Non-pigmented ciliary epithelial cell (primary cell): ENCODE measurements around the gene DDX25.
"Not testable (repeated sequence)": the region's sequence is repeated elsewhere in the genome, so short reads cannot be mapped to it uniquely, and the experiment has no call there.

Experiments
- DNase-seq: peaks from one replicate; pipeline ENCODE4 v3.0.0-alpha.2; 2010; ENCODE audit warnings: low read depth

Gene DDX25

GRCh38 chr11:125904678-125905077 is 370 bp downstream of the DDX25 start:
- DNase-seq: no peak

DNA sequence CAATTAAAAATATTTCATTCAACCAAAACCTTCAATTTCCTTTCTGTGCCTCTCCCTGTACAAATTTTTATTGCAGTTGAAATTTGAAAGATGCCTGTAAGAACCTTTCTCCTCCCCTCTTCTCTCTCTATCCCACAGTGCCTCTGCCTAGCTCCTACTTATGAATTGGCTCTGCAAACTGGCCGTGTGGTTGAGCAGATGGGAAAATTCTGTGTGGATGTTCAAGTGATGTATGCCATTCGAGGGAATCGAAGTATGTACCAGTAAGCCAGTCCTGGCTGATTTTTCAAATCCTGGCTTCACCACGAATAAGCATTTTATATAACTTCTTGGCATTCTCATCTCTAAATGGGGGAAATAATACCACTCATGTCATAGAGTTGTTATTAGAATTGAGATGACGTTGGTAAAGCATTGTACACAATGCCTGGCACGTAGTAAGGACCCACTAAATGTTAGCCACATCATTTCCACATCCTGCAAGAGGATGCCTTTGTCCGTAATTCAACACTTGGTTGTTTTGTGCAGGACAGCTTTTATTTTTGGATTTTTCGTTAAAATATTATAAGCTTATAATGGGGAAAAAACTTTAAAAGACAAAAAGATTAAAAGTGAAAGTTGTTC is 6.0 kb downstream of the DDX25 start:
- no peak for DNase-seq

GRCh38 chr11:125914601-125915000 is 10.3 kb downstream of the DDX25 start:
- not testable (repeated sequence) for DNase-seq

DNA sequence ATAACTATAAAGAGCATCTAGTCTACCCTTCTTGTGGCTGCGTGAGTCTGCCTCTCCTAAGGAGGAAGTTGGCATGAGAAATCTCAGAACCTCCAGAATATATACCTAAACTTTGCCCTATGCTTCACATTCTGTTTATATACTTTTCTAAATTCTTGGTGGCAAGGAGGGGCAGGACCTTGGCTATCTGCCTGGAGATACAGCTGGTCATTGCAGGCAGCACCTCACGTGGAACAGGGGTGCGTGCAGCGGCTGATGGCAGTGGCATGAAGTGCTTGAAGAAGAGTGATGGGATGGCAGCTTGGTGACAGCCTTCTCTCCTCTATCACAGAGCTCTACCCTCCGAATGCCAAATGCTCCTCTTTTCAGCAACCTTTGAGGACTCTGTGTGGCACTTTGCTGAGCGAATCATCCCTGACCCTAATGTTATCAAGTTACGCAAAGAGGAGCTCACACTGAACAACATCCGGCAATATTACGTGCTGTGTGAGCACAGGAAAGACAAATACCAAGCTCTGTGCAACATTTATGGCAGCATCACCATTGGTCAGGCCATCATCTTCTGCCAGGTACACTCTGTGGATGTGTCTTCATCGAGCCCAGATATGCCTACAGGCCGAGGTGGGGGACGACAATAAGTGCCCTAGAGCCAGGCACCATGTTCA is 12.5 kb downstream of the DDX25 start:
- no peak for DNase-seq

GRCh38 chr11:125918140-125918840 is 14.0 kb downstream of the DDX25 start:
- no peak for DNase-seq

GRCh38 chr11:125921042-125921441 is 16.7 kb downstream of the DDX25 start:
- no peak for DNase-seq

GRCh38 chr11:125922156-125922555 is 17.8 kb downstream of the DDX25 start:
- DNase-seq: no peak

DNA sequence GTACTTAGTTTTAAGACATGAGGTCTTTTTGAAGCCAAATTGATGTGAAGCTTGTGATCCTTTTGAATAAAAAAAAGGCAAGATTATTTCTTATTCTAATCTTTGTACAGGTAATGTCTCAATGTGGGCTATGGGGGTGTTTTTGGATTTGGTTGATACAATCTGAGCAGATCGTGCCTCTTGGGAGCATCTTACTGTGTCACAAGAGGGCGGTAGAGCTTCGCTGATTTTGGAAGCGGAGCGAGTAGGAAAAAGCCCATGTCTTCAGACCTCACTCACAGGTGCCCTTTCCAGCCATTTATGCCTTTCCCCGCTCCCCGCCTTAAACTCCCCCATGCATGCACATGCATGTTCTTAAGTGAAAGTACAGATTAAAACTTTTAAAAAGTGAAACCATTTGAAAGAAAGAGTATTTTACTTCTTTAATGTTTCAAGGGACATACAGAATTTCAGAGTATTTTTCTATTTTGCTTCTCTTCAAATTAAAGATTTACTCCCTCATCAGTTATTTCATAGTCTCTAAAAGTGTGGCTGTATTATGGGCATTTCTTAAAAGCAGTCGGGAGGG is 18.8 kb downstream of the DDX25 start:
- DNase-seq: peak; percentile 32

GRCh38 chr11:125923633-125924032 is 19.3 kb downstream of the DDX25 start:
- no peak for DNase-seq

DNA sequence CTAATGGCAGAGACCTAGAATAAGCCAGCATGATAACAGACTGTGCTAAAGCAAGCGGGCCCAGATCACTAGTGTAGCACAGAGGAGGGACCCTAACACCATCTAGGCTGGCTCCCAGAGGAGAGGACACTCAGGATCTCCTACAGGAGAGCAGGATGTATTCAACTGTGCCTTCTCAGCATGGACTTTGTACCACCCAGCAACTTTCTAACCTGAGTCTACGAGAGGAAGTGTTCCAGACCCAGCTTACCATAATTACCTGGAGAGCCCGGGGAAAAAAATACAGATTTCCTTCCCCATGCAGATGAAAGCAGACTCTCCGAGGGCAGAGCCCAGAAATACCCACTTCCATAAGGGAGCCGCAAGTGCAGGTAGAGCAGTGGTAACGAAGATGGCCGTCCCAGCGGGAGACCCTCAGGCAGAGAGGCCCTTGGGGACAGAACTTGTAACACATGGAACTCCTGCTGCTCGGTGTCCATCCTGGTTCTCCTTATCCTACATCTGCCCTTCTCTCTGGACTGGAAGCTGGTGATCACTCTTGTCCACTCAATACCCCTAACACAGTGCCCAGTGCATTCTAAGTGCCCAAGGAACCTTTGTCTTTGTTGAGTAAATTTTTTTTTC is 20.2 kb downstream of the DDX25 start:
- DNase-seq: no peak

- DNase-seq: no peak
Observed at GRCh38 chr11:125925247-125925740, 21.0 kb downstream of the DDX25 start.

GRCh38 chr11:125925804-125926203 is 21.5 kb downstream of the DDX25 start:
- DNase-seq: no peak

GRCh38 chr11:125926682-125927081 is 22.4 kb downstream of the DDX25 start:
- DNase-seq: no peak

DNA sequence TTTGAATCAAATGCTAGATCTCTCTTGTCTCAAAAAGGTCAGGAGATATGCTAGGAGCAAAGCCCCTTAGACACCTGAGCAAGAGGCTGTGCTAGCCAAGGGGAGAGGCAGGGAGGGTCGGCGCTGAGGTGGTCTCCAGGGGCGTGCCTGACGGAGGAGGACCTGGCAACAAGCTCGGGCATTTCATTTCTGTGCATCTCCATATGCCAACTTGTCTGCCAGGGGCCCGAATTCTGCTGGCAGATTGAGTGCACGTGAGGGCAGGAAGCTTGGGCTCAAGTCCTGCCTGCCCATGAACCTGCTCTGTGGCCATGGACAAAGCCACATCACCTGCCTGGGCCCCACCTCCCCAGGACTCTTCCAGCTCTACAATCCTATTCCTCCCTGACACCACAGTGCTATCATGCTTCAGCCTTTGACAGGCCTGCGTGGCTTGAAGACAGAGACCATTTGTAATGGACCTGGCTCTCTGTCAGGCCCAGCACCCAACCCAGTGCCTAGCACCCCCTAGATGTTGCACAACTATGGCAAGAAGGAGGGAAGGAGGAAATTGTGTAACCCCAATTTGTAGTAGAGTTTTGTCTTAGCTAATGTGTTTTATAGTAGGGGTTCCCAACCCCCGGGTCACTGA is 25.3 kb downstream of the DDX25 start:
- no peak for DNase-seq

DNA sequence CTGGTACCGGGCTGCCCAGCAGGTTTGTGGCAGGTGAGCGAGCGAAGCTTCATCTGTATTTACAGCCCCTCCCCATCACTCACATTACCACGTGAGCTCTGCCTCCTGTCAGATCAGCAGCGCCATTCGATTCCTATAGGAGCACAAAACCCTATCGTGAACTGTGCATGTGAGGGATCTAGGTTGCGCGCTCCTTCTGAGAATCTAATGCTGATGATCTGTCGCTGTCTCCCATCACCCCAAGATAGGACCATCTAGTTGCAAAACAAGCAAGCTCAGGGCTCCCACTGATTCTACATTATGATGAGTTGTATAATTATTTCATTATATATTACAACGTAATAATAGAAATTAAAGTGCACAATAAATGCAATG is 25.8 kb downstream of the DDX25 start:
- no peak for DNase-seq

- DNase-seq: no peak
Observed at GRCh38 chr11:125931116-125931515, 26.8 kb downstream of the DDX25 start.

DNA sequence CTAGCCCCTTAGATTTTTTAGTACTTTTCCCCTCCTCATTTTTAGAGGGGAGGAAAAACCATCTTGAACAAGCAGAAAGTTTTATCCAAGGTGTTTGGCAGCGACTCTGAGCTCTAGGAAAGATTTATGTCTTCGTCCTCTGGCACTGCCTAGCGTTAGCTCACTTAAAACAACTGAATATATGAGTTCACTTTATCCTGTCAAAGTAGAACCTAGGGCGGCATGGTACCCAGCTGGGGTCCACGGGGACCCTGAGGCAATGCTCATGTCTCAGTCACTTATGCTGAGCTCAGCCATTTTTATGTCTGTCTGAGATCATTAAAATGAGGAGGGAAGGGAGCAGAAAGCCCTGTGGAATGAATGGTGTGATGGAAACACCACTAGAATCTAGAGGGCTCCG is 27.4 kb downstream of the DDX25 start:
- DNase-seq: no peak

DNA sequence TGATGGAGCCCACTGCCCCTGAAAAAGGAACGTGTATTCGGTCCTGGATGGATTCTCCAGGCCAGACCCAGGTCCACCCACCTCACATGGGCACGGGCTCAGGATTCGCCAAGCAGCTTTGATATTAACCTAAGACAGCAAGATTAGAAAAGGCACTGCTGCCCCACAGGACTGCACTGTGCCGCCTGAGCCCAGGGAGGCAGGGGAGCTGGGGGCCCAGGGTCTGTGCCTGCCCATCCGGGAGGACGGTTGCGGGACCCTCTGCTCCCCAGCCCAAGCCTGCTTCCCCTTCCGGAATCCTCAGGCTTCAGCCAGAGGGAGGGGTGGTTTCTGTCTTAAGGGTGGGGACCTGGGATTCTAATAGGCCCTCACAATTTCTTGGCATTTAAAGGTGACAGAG is 28.0 kb downstream of the DDX25 start:
- no peak for DNase-seq

GRCh38 chr11:125933030-125933813 is 28.9 kb downstream of the DDX25 start:
- no peak for DNase-seq

- DNase-seq: no peak
Observed at GRCh38 chr11:125934473-125934872, 30.2 kb downstream of the DDX25 start.

- no peak for DNase-seq
Observed at GRCh38 chr11:125935056-125935455, 30.7 kb downstream of the DDX25 start.
